ENCODE results near the gene TM2D1.

The TM2D1 gene

DNA sequence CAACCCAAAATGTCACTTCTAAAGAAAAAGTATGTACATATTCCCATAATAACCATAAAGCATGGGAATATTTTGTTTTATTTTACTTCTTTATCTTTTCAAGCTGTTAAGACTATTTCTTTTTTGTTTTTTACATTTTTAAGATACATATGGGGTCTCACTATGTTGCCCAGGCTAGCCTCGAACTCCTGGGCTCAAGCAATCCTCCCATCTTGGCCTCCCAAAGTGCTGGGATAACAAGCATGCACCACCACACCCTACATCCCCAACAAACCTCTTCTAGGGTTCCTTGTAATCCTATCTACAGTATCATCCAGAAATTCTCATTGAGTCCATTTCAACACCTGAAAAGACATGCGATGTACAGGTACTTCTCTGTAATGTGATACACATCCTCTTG lies 87.5 kb downstream of the TM2D1 start:
- Histone ChIP-seq H3K23ac (ENCODE audit: low read length) (no peak overlapping the region), H2BK120ac (ENCODE audit: insufficient read depth, low read length, poor library complexity) (no peak overlapping the region), H3K79me2 (ENCODE audit: control insufficient read depth, insufficient read depth, low read length, poor library complexity) (no peaks in the 10 kb centered on the region), H3K9ac (ENCODE audit: low read length) (no peak overlapping the region), H3K4me2 (ENCODE audit: low read length) (no peak overlapping the region), H3K27ac (ENCODE audit: low read depth, low read length) (no peak overlapping the region), H3K9me3 (ENCODE audit: insufficient read depth, low read depth, low read length) (no peaks in the 10 kb centered on the region), H2AFZ (ENCODE audit: insufficient read depth, low read length, poor library complexity) (no peak overlapping the region), H4K91ac (ENCODE audit: low read depth, low read length) (no peak overlapping the region), H3K4me1 (ENCODE audit: control insufficient read depth in 1 of 2, insufficient read depth in 2 of 2, low read length in 2 of 2) (peaks cover 3 to 6% of the 10 kb centered on the region in 2 experiments), H3K18ac (ENCODE audit: low read length) (no peak overlapping the region), H3K27me3 (ENCODE audit: insufficient read depth, low read length) (no peaks in the 10 kb centered on the region), H3K14ac (ENCODE audit: low read length) (no peak overlapping the region), H3K36me3 (ENCODE audit: control insufficient read depth in 1 of 2, insufficient read depth in 2 of 2, low read length in 2 of 2) (no peaks in the 10 kb centered on the region), H4K12ac (ENCODE audit: low read depth, low read length) (no peak overlapping the region), H3K4ac (ENCODE audit: low read depth, low read length) (no peak overlapping the region), H4K8ac (ENCODE audit: low read depth, low read length) (no peak overlapping the region), H2BK12ac (ENCODE audit: low read length) (no peak overlapping the region), H3K79me1 (ENCODE audit: low read length) (no peaks in the 10 kb centered on the region), H2BK5ac (ENCODE audit: low read depth, low read length, poor library complexity) (no peak overlapping the region), H3K4me3 (ENCODE audit: low read depth, low read length) (no peak overlapping the region), H2AK5ac (ENCODE audit: low read length) (no peak overlapping the region)
- WGBS (ENCODE audit: extremely low coverage, insufficient coverage, insufficient read length): no CpG with 5 or more reads among the region's 2 CpGs
- DNase-seq: no peak

DNA sequence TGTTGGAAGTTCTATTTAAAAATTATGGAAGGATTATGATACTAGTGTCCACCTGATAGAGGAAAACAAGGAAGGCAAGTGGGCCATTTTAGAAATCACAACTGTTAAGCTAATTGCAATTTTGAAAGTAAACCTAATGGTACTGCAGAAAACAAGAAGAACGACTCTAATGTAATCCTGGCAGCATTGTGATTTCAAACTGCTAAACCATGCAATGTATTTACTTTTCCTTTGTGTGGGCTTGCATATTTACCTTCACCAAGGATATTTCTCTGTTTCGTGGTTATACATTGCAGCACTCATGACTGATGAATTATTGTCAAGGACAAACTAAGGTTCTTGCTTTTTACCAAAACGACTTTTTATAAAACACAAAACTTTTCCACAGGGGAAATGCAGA lies 88.1 kb downstream of the TM2D1 start:
- H3K79me2 ChIP-seq (ENCODE audit: control insufficient read depth, insufficient read depth, low read length, poor library complexity): no peaks in the 10 kb centered on the region
- no peak overlapping the region for H3K9ac ChIP-seq (ENCODE audit: low read length)
- no peak overlapping the region for H4K8ac ChIP-seq (ENCODE audit: low read depth, low read length)
- H3K4me2 ChIP-seq (ENCODE audit: low read length): no peak overlapping the region
- H3K79me1 ChIP-seq (ENCODE audit: low read length): no peaks in the 10 kb centered on the region
- no peak overlapping the region for H2AFZ ChIP-seq (ENCODE audit: insufficient read depth, low read length, poor library complexity)
- no peaks in the 10 kb centered on the region for H3K36me3 ChIP-seq (ENCODE audit: control insufficient read depth in 1 of 2, insufficient read depth in 2 of 2, low read length in 2 of 2)
- H3K27ac ChIP-seq (ENCODE audit: low read depth, low read length): no peak overlapping the region
- H2BK5ac ChIP-seq (ENCODE audit: low read depth, low read length, poor library complexity): no peak overlapping the region
- H3K23ac ChIP-seq (ENCODE audit: low read length): no peak overlapping the region
- no peak overlapping the region for H4K91ac ChIP-seq (ENCODE audit: low read depth, low read length)
- WGBS (ENCODE audit: extremely low coverage, insufficient coverage, insufficient read length): no CpG with 5 or more reads among the region's 3 CpGs
- no peaks in the 10 kb centered on the region for H3K27me3 ChIP-seq (ENCODE audit: insufficient read depth, low read length)
- no peak overlapping the region for H2BK120ac ChIP-seq (ENCODE audit: insufficient read depth, low read length, poor library complexity)
- H2AK5ac ChIP-seq (ENCODE audit: low read length): no peak overlapping the region
- no peak overlapping the region for H2BK12ac ChIP-seq (ENCODE audit: low read length)
- H3K4me3 ChIP-seq (ENCODE audit: low read depth, low read length): no peak overlapping the region
- H3K4me1 ChIP-seq (ENCODE audit: control insufficient read depth in 1 of 2, insufficient read depth in 2 of 2, low read length in 2 of 2): peaks cover under 1% of the 10 kb centered on the region in 2 experiments
- no peak overlapping the region for H3K18ac ChIP-seq (ENCODE audit: low read length)
- H3K9me3 ChIP-seq (ENCODE audit: insufficient read depth, low read depth, low read length): no peaks in the 10 kb centered on the region
- no peak for DNase-seq
- H3K14ac ChIP-seq (ENCODE audit: low read length): no peak overlapping the region
- H4K12ac ChIP-seq (ENCODE audit: low read depth, low read length): no peak overlapping the region
- H3K4ac ChIP-seq (ENCODE audit: low read depth, low read length): no peak overlapping the region

DNA sequence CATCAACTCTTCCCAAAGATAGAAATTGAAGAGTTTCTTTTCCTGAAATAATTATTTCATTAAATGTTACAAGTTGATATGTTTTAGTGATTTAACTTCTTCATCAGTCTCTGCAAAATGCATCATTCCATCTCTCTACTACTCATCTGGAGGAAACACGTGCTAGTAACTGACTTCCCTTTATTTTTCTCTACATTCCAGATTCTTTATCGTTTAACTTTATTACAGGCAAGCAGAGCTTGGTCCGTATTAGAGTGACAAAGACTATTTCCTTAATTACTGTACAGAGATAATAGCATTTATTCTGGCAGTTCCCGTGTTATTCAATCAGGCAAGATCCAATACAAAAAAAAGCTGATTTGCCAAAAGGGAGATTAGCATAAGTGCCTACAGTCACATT lies 88.6 kb downstream of the TM2D1 start:
- Histone ChIP-seq H3K36me3 (ENCODE audit: control insufficient read depth in 1 of 2, insufficient read depth in 2 of 2, low read length in 2 of 2) (no peaks in the 10 kb centered on the region), H3K4ac (ENCODE audit: low read depth, low read length) (no peak overlapping the region), H2BK12ac (ENCODE audit: low read length) (no peak overlapping the region), H4K91ac (ENCODE audit: low read depth, low read length) (no peak overlapping the region), H3K18ac (ENCODE audit: low read length) (no peak overlapping the region), H4K8ac (ENCODE audit: low read depth, low read length) (no peak overlapping the region), H2BK120ac (ENCODE audit: insufficient read depth, low read length, poor library complexity) (no peak overlapping the region), H3K9ac (ENCODE audit: low read length) (no peak overlapping the region), H3K9me3 (ENCODE audit: insufficient read depth, low read depth, low read length) (no peaks in the 10 kb centered on the region), H3K79me2 (ENCODE audit: control insufficient read depth, insufficient read depth, low read length, poor library complexity) (no peaks in the 10 kb centered on the region), H3K4me1 (ENCODE audit: control insufficient read depth in 1 of 2, insufficient read depth in 2 of 2, low read length in 2 of 2) (no peaks in the 10 kb centered on the region), H2AK5ac (ENCODE audit: low read length) (no peak overlapping the region), H3K14ac (ENCODE audit: low read length) (no peak overlapping the region), H3K79me1 (ENCODE audit: low read length) (no peaks in the 10 kb centered on the region), H3K4me3 (ENCODE audit: low read depth, low read length) (no peak overlapping the region), H2AFZ (ENCODE audit: insufficient read depth, low read length, poor library complexity) (no peak overlapping the region), H2BK5ac (ENCODE audit: low read depth, low read length, poor library complexity) (no peak overlapping the region), H4K12ac (ENCODE audit: low read depth, low read length) (no peak overlapping the region), H3K23ac (ENCODE audit: low read length) (no peak overlapping the region), H3K4me2 (ENCODE audit: low read length) (no peak overlapping the region), H3K27ac (ENCODE audit: low read depth, low read length) (no peak overlapping the region), H3K27me3 (ENCODE audit: insufficient read depth, low read length) (no peaks in the 10 kb centered on the region)
- WGBS (ENCODE audit: extremely low coverage, insufficient coverage, insufficient read length): no CpG with 5 or more reads among the region's 4 CpGs
- DNase-seq: no peak

DNA sequence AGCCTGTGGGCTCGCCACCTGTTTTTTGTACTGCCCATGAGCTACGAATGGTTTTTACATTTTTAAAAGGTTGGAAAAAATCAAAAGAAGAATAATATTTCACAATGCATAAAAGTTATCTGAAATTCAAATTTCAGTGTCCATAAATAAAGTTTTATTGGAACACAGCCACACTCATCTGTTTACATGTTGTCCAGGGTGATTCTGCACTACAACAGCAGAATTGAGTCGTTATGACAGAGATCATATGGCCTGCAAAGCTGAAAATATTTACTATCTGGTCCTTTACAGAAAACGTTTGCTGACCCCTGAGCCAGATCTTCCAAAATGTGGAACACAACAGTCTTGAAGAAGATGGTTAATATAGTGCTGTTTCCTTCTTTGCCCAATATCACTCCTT lies 89.4 kb downstream of the TM2D1 start:
- Histone ChIP-seq H3K4me3 (ENCODE audit: low read depth, low read length) (no peak overlapping the region), H4K8ac (ENCODE audit: low read depth, low read length) (no peak overlapping the region), H2AFZ (ENCODE audit: insufficient read depth, low read length, poor library complexity) (no peak overlapping the region), H3K18ac (ENCODE audit: low read length) (no peak overlapping the region), H3K79me2 (ENCODE audit: control insufficient read depth, insufficient read depth, low read length, poor library complexity) (no peaks in the 10 kb centered on the region), H3K27ac (ENCODE audit: low read depth, low read length) (no peak overlapping the region), H3K27me3 (ENCODE audit: insufficient read depth, low read length) (no peaks in the 10 kb centered on the region), H3K4ac (ENCODE audit: low read depth, low read length) (no peak overlapping the region), H2AK5ac (ENCODE audit: low read length) (no peak overlapping the region), H2BK12ac (ENCODE audit: low read length) (no peak overlapping the region), H4K12ac (ENCODE audit: low read depth, low read length) (no peak overlapping the region), H3K4me2 (ENCODE audit: low read length) (no peak overlapping the region), H3K4me1 (ENCODE audit: control insufficient read depth in 1 of 2, insufficient read depth in 2 of 2, low read length in 2 of 2) (no peaks in the 10 kb centered on the region), H2BK120ac (ENCODE audit: insufficient read depth, low read length, poor library complexity) (no peak overlapping the region), H3K14ac (ENCODE audit: low read length) (no peak overlapping the region), H3K23ac (ENCODE audit: low read length) (no peak overlapping the region), H3K9ac (ENCODE audit: low read length) (no peak overlapping the region), H3K36me3 (ENCODE audit: control insufficient read depth in 1 of 2, insufficient read depth in 2 of 2, low read length in 2 of 2) (no peaks in the 10 kb centered on the region), H4K91ac (ENCODE audit: low read depth, low read length) (no peak overlapping the region), H2BK5ac (ENCODE audit: low read depth, low read length, poor library complexity) (no peak overlapping the region), H3K79me1 (ENCODE audit: low read length) (no peaks in the 10 kb centered on the region), H3K9me3 (ENCODE audit: insufficient read depth, low read depth, low read length) (no peaks in the 10 kb centered on the region)
- no CpG with 5 or more reads among the region's 4 CpGs for WGBS (ENCODE audit: extremely low coverage, insufficient coverage, insufficient read length)
- DNase-seq: peak in 1 of 2 donors; percentile 4

Measured in trophoblast cell (in vitro differentiated cells and primary cell).